Neural progenitor cell (in vitro differentiated cells): ENCODE data around the gene DAGLB.

ENCODE experiments used
- CTCF ChIP-seq: fragments of 200-600 bp; sonication (generic); IDR thresholded peaks from 2 replicates; pipeline ENCODE4 v1.5.1; 2017; ENCODE audit warnings: antibody characterized with exemption, mild to moderate bottlenecking
- EZH2phosphoT487 ChIP-seq: fragments of 200-600 bp; sonication (generic); IDR thresholded peaks from 2 replicates; pipeline ENCODE4 v1.6.1; 2017; ENCODE audit warnings: antibody characterized with exemption

- TF ChIP-seq CTCF (no peak), EZH2phosphoT487 (no peak)
These were observed 13.3 kb upstream of the DAGLB start for GRCh38 chr7:6460990-6461584.
